Cardiac septum (tissue), 1 donor: ENCODE results near the gene NOC3L. TPM values are rescaled to one million over a fixed set of nuclear protein-coding genes. Genes with fewer than 3 reads are reported as not detected.
"Not testable (repeated sequence)": the region's sequence is repeated elsewhere in the genome, so short reads cannot be mapped to it uniquely, and the experiment has no call there.

Experiments
- DNase-seq: peaks from one replicate; pipeline ENCODE4 v3.0.0-alpha.2; 2020; ENCODE audit warnings: low spot score
- intact Hi-C: fragments of 100-400 bp; cut with DNase I; formaldehyde crosslinking; loops from one replicate; pipeline ENCODE4 v1.14.0; 2022
- total RNA-seq: library from RNA; stranded (reverse); fragmentation: NEBNext Ultra II Directional; extraction: Animal tissue kit (Norgen Biotek cat#: 25700); gene quantifications from one replicate; pipeline ENCODE4 v1.2.1, GENCODE V29; 2021
- donor health status: DM: no; HTN: no; CAD: no.

The NOC3L gene
- total RNA-seq, 1 donor from 2014 or later: 8.9 TPM

DNA sequence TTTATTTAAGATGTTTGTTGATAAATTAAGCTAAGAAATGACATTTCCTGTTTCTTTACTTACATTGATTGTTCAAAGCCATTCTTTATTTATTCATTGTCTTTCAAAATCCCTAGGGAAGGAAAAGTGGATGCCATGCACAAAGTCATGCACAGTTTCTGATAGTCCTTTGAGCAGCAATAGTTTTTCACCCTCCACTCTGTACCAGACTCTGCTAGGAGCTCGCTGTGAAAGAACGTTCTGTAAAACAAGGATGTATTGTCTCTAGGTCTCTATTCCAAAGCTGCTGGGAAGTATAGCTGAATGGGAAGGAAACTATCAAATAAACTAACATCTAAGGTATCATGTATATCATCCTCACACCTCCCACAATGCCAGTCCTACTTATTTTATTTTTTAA is 7.8 kb upstream of the NOC3L start:
- intact Hi-C loops: no loop called here
- DNase-seq: no peak

DNA sequence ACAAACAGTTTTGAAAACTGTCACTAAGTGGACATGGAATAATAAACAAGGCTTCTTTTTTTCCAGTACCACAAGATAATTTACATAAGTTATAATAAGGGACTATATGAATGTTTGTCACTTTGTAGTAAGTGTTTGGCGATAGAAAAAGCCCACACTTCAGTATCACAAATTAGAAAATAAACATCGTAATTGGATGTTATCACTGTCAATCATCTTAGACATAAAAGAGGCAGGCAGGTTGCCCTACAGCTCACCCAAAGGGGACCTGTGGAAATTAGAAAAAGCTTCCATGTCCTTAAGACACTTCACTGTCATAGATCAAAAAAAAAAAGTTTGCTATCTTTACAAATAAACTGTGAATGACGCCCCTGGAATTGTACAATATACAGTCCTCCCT is 3.6 kb upstream of the NOC3L start:
- intact Hi-C loops: loop anchor here (5.0 kb wide), 1 partner anchor 76 kb away; no protein-coding TSS in a partner anchor
- DNase-seq: no peak

- no peak for DNase-seq
- intact Hi-C loops: no loop called here
Measured at GRCh38 chr10:94364482-94364881, 1.7 kb upstream of the NOC3L start.

DNA sequence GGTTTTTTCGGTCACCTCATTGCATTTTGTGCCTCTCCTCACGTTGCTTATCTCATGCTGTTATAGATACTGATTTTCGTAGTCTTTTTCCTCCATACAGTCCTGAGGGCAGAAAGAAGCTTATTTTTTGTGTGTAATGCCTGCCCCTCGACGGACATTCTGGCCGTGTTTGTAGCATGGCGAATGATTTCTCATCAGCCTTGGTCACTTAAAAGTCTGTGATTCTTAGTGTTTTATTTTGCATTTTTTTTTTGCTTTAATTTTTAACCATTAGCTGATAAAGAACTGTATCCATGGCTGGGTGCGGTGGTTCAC is 469 bp upstream of the NOC3L start:
- DNase-seq: no peak
- intact Hi-C loops: no loop called here

- intact Hi-C loops: no loop called here
- no peak for DNase-seq
Measured at GRCh38 chr10:94361171-94361794, 1.5 kb downstream of the NOC3L start.

- no peak for DNase-seq
- intact Hi-C loops: no loop called here
Measured at GRCh38 chr10:94358480-94358879, 4.3 kb downstream of the NOC3L start.

DNA sequence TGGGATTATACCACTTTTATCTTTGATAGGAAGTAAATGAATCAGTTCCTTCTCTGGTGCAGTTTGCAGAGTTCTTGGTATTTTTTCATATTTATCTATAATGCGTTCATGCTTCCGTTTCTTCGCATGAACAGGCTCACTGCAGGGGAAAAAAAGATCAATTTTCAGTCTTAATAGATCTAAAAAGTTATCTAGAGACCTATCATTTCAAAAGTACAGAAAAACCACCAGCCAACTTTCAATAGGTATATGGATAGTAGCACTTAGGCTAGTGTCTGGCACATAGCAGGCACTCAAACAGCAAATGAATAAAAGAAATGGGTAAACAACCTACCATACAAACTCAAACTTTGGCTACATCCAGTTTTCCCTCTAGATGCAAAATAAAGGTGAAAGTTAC is 5.5 kb downstream of the NOC3L start:
- DNase-seq: no peak
- intact Hi-C loops: no loop called here

GRCh38 chr10:94355841-94356240 is 6.9 kb downstream of the NOC3L start:
- DNase-seq: no peak
- intact Hi-C loops: no loop called here

- intact Hi-C loops: no loop called here
- DNase-seq: no peak
Measured at GRCh38 chr10:94353336-94353735, 9.4 kb downstream of the NOC3L start.

DNA sequence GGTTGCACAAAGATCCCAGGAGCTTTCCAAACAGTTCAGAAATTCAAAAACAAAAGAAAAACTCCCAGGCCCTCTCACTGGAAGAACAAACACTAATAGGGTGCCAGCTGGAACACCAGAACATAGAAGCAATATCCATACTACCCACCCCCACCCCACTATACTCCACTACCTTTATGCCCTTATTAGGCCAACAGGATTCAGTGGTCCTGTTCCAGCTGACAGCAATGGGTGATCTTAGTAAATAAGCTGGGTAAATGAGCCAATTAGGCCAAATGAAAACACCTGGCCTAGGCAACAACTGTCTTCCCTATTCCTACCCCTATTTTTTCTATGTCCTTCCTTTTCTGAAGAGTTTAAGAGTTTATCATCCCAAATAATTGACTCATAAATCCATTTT is 11.7 kb downstream of the NOC3L start:
- intact Hi-C loops: no loop called here
- DNase-seq: no peak

GRCh38 chr10:94350500-94350899 is 12.2 kb downstream of the NOC3L start:
- DNase-seq, intact Hi-C loops: not testable (repeated sequence)

GRCh38 chr10:94349327-94349726 is 13.4 kb downstream of the NOC3L start:
- intact Hi-C loops: no loop called here
- no peak for DNase-seq

GRCh38 chr10:94344522-94345122 is 18.1 kb downstream of the NOC3L start:
- intact Hi-C loops: no loop called here
- DNase-seq: no peak

DNA sequence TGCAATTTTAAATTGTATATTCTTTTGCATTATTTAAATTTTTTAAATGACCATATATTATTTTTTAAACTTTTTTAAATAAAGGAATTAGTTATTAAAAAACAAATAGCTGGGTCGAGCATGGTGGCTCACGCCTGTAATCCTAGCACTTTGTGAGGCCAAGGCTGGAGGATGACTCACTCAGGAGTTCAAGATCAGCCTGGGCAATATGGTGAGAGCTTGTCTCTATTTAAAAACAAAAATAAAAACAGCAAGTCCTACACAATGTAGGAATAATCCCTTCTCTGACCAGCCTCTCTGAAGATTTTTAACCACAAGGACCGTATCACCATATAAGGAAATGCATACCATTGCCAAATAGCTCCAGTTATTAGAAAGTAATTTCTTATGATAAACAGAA is 19.6 kb downstream of the NOC3L start:
- intact Hi-C loops: no loop called here
- no peak for DNase-seq

- intact Hi-C loops: no loop called here
- DNase-seq: no peak
Measured at GRCh38 chr10:94334857-94335256, 27.9 kb downstream of the NOC3L start.

- intact Hi-C loops: no loop called here
- DNase-seq: no peak
Measured at GRCh38 chr10:94333051-94333450, 29.7 kb downstream of the NOC3L start.

- intact Hi-C loops: no loop called here
- DNase-seq: no peak
Measured at GRCh38 chr10:94328613-94329012, 34.1 kb downstream of the NOC3L start.

DNA sequence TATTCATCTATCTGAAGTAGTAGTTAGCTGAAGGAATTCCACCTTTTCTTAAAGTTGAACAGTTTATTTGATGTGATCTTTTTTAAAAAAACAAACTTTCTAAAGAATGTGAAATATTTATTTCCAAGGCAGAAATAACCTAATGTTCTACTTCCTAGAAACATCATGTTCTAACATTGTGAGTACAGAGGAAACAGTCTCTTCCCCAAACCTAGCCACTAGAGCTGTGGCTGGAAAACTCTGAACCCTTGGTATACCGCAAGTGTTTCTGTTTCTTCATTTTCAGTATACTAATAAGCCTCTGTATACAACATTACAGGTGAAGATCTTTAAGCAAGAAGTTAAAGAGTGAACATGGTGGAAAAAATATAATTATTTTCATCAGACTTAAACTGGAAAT is 35.1 kb downstream of the NOC3L start:
- no peak for DNase-seq
- intact Hi-C loops: no loop called here

DNA sequence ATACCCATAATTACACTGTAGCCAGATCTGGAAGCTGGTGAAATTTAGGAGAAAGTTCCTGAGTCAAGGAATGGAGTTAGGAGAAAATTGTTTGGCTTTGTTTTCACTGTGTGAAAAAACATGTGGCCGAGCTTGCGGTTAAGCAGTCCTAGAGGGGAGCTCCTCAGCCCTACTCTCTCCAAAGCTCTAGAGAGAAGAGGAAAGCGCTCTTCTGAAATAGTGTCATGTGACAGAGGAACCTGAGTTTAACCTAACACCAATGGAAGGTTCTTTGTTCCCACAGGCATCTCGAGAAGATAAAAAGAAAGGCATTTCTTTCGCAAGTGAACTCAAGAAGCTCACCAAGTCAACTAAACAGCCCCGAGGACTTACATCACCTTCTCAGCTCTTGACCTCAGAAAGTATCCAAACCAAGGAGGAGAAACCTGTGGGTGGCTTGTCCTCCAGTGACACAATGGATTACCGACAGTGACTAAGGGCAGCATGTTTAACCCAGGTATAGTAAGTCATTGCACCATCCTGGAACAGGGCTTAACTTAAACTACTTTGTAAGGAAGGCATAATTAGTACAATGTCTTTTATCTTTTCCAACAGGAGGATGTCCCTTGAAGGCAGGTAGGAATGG is 38.0 kb downstream of the NOC3L start:
- intact Hi-C loops: loop anchor here (5.0 kb wide), 1 partner anchor 502 kb away; no protein-coding TSS in a partner anchor
- DNase-seq: no peak

DNA sequence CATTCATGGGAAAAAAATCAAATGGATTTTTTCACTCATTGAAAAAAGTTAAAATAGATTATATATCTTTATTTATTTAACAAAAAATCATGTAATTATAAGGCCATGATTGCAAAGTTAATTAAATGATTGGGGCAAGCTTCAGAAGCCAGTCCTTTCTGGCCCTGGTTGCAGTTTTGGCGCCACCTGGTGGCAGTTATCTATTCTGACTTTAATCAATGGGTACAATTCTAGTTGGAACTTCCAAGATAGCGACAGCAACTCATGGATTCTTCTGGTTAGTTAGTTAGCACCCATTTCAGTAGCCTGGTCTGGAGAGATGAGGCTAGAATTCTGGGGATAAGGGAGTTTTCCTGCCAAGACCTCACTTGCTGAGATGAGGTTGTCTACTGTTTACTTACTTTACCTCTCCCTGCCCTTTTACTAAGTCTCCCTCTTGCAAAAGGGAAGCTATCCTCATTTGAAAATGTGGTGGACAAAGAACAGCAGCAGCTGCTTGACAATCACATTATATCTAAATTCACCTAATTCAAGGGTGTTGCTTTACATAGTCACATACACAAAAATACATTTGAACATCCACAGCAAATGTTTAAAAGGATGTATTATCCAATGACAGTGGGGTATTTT is 42.3 kb downstream of the NOC3L start:
- intact Hi-C loops: loop anchor here (5.0 kb wide), 1 partner anchor 498 kb away; no protein-coding TSS in a partner anchor
- DNase-seq: no peak

DNA sequence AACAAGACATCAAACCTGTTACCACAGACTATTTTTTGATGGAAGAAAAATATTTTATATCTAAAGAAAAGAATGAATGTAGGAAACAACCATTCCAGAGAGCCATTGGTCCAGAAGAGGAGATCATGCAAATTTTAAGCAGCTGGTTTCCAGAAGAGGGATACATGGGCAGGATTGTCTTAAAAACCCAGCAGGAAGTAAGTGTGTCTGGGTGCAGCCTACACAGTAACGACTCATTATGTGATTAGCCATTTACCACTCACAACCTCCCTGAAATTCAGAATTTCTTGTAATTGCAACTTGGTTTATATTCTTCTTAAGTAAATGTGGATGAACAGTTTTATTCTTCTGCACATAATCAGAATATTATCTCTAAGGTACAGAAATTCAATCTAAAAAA is 46.2 kb downstream of the NOC3L start:
- intact Hi-C loops: loop anchor here (5.0 kb wide), 2 partner anchors 34 to 399 kb away; no protein-coding TSS in a partner anchor
- no peak for DNase-seq
